HG03280 (cell line): ENCODE results near the gene GDNF.
"Not testable (repeated sequence)": the region's sequence is repeated elsewhere in the genome, so short reads cannot be mapped to it uniquely, and the experiment has no call there.

ENCODE experiments used
- ATAC-seq: cut with Tn5 transposase; IDR thresholded peaks from one replicate; pipeline ENCODE4 v1.9.1; 2021; ENCODE audit warnings: mild to moderate bottlenecking, moderate library complexity; ENCODE audit not compliant: unreplicated experiment

The GDNF gene

GRCh38 chr5:37823433-37824152, 16.2 kb downstream of the GDNF start:
- no peak for ATAC-seq

GRCh38 chr5:37816883-37817282, 23.0 kb downstream of the GDNF start:
- ATAC-seq, result no peak

GRCh38 chr5:37816331-37816730, 23.5 kb downstream of the GDNF start:
- no peak for ATAC-seq

- ATAC-seq, result no peak
Observed at GRCh38 chr5:37815913-37816312, 23.9 kb downstream of the GDNF start.

- peak; percentile 48 for ATAC-seq
Observed at GRCh38 chr5:37814699-37815098, 25.1 kb downstream of the GDNF start.

- ATAC-seq, result no peak
Observed at GRCh38 chr5:37812365-37812764, 27.5 kb downstream of the GDNF start.

GRCh38 chr5:37811866-37812265, 28.0 kb downstream of the GDNF start:
- ATAC-seq, result no peak

GRCh38 chr5:37810311-37810710, 29.5 kb downstream of the GDNF start:
- ATAC-seq, result no peak

GRCh38 chr5:37808945-37809344, 30.9 kb downstream of the GDNF start:
- ATAC-seq, result no peak

GRCh38 chr5:37807621-37808301, 32.1 kb downstream of the GDNF start:
- no peak for ATAC-seq

- no peak for ATAC-seq
Observed at GRCh38 chr5:37807015-37807414, 32.8 kb downstream of the GDNF start.

GRCh38 chr5:37806476-37806875, 33.4 kb downstream of the GDNF start:
- ATAC-seq, result no peak

GRCh38 chr5:37806016-37806415, 33.8 kb downstream of the GDNF start:
- no peak for ATAC-seq

- no peak for ATAC-seq
Observed at GRCh38 chr5:37804401-37804800, 35.4 kb downstream of the GDNF start.

- ATAC-seq, result no peak
Observed at GRCh38 chr5:37803487-37803886, 36.4 kb downstream of the GDNF start.

GRCh38 chr5:37801521-37801920, 38.3 kb downstream of the GDNF start:
- no peak for ATAC-seq

GRCh38 chr5:37799865-37800421, 39.9 kb downstream of the GDNF start:
- ATAC-seq, result no peak

GRCh38 chr5:37796435-37796834, 43.4 kb downstream of the GDNF start:
- not testable (repeated sequence) for ATAC-seq

- not testable (repeated sequence) for ATAC-seq
Observed at GRCh38 chr5:37795292-37795691, 44.5 kb downstream of the GDNF start.

- ATAC-seq, result no peak
Observed at GRCh38 chr5:37792975-37793631, 46.7 kb downstream of the GDNF start.

- no peak for ATAC-seq
Observed at GRCh38 chr5:37791321-37791720, 48.5 kb downstream of the GDNF start.

- no peak for ATAC-seq
Observed at GRCh38 chr5:37789991-37790390, 49.9 kb downstream of the GDNF start.
